GM21825 (cell line): ENCODE results near the gene LYRM2.

Source experiments
- ATAC-seq: cut with Tn5 transposase; IDR thresholded peaks from one replicate; pipeline ENCODE4 v1.9.1; 2021; ENCODE audit warnings: mild to moderate bottlenecking, moderate library complexity; ENCODE audit not compliant: unreplicated experiment

Gene LYRM2, protein sequence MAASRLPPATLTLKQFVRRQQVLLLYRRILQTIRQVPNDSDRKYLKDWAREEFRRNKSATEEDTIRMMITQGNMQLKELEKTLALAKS

DNA sequence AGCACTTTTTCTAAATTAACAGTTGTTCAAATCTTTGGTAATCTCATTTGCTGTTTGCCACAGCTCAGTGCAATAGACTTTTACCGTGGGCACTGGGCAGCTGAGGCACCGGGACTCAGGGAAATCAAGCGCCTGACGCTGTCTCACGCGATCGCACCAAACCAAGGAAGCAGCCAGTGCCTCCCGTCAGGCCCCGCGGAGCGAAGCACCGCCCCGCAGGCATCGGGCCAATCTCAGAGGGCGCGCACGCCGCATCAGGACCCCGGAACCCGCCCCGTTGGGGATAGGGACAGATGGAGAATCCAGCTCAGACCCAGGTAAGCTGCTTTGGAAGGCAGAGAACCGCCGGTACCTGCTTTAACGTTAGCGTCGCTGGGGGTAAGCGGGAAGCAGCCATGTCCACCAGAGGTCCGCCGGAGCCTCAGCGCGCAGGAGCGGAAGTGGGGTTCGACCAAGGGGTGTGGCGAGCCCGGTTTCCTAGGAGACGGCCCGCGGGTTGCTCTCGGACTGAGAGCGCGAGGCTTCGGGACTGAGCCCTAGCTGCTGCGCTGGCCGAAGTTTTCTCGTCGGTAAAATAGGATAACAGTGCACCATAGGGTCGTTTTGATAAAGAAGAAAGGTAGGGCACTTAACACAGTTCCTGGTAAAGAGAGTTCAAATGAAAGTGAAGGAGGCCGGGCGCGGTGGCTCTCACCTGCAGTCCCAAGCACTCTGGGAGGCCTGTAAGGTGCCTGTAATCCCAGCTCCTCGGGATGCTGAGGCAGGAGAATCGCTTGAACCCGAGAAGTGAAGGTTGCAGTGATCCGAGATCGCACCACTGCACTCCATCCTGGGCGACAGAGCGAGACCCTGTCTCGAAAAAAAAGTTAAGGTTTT lies at the start of gene LYRM2:
LYRM2 (minus strand) TSS at position 428 of the 876 bp plus-strand sequence; CDS start at position 397, 31 bp downstream.
- peak; percentile 97 for ATAC-seq

DNA sequence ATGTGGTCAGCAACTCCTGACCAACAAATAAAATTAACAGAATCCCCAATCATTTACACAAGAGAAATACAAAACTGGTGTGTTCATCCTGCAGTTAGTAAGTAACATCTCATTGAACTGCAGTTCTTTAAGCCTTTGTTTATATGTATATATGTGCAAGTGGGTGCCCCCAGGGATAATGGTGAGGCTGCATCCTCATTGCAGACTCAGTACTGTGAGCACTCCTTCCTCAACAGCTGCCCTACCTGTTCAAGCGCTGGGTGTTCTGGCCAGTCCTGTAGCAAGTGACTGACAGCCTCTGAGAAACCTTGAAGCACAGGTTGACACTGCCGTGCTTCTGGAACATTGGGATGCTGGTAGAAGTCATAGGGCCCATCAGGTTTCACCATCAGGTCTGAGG lies 49.8 kb upstream of the LYRM2 start:
- no peak for ATAC-seq

DNA sequence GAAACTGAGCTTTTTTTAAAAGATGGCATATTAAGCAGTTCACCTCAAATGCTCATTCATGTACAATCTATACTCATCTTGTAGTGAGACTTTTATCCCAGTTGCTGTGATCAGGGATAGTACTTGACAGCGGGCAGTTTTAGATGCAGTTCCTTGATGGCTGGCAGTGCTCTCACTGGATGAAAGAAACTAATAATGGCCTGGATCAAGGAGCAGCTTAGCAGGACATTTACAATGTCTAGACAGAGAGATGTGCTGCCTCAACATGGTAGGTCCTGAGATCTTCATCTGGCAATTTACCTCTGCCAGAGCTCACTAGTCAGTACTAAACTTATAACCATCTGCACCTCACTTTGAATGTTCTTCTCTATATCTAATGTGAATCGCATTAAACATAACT lies 46.8 kb upstream of the LYRM2 start:
- ATAC-seq: no peak

DNA sequence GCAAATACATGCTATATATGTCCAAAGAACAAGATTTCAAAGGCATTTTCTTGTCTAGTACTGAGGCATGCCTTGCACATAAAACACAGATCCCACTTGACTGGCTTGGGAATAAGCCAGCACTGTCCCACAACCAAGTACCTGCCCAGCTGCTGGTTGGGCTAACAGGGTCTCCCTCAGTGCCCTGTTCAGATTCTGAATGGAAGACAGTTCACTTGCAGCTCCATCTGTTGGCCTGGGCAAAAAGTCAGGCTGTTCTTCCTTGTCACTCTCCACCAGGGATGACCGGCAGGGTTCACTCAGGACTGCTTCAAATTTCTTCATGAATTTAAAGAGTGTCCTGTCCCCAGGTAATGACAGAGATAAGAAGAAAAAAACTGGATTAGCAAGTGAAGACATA lies 44.4 kb upstream of the LYRM2 start:
- ATAC-seq: no peak

DNA sequence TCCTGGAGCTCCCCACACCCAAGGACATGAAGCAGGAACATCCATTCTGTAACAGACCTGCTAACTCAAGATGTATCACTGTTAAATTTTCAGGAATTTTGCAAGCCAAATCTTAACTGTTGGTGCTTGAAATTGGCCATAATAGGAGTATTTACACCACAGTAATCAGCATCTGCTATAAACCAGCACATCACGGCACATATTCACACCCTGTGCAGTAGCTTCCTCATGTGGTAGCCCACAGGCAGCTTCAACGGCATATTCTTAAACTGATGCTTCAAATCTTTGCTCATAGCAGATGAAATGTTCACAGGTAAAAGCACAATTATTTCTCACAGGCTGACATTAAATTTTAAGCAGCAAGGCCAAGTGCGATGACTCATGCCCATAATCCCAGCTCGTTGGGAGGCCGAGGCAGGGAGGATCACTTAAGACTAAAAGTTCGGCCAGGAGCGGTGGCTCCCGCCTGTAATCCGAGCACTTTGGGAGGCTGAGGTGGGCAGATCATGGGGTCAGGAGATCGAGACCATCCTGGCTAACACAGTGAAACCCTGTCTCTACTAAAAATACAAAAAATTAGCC lies 43.5 kb upstream of the LYRM2 start:
- ATAC-seq: no peak

DNA sequence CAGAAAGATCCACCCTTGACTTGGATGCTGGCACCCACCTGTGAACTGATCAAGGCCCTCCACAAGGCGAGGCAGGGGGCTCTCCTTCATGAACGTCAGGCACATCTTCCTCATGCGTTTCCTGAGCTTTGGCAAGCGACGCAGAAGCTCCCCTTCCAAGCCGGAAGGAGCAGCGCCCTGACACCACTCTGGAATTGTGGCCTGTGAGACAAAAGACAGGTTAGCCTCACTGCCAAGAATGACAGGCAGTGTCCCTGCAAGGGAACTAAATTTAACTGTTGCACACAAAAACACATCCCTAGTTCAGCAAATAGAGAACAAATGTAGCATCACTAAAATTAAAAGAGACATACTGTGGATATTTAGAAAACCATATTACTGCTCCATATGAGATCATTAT lies 42.0 kb upstream of the LYRM2 start:
- no peak for ATAC-seq

DNA sequence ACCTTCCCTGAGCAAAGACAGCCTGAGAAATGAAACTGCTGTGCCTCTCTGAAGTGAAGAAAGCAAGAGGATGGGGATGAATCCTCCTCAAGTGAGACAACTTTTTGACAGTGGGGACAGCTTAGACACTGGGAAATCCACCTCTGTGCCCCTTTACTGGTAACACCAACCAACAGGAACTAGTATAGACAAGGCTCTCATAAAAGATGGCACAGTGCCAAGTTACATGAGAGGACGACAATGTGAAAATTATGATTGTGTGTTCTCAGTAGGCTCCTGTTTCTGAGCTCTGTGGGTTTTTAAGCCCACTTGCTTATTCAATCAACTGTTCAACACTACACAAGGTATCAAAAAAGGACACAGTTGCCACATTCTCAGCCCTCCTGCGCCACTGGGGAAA lies 41.6 kb upstream of the LYRM2 start:
- no peak for ATAC-seq

DNA sequence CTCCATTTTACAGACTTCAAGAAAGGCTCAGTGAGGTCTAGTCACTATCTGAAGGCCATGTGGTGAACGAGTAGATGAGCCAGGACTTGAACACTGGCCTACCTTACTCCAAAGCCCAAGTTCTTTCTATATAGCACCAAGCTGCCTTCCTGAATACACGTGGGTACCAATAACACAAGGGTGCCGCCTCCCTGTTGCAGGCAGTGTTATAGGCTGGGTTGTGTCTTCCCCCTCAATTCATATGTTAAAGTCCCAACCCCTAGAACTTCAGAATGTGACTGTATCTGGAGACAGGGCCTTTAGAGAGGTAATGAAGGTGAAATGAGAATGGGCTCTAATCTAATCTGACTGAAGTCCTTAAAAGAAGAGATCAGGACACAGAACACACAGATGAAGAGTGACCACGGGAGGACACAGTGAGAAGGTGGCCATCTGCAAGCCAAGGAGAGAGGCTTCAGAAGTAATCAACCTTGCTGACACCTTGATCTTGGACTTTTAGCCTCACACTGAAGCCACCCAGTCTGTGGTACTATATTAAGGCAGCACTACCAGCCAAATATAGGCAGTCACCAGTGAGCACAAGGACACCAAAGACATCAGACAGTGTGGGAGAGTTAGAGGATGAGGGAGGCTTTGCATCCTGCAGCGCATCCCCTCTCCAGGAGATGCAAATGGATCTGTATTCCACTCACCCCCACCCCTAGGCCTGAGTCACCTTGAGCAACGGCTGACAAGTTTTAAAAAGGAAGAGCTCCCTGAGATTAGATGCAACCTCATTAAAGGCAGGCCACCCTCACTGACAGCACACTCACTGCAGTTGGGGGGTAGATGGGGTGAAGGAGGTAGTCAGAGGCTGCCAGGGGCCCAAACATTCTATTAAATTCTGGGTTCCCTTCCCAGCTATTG lies 40.9 kb upstream of the LYRM2 start:
- no peak for ATAC-seq

DNA sequence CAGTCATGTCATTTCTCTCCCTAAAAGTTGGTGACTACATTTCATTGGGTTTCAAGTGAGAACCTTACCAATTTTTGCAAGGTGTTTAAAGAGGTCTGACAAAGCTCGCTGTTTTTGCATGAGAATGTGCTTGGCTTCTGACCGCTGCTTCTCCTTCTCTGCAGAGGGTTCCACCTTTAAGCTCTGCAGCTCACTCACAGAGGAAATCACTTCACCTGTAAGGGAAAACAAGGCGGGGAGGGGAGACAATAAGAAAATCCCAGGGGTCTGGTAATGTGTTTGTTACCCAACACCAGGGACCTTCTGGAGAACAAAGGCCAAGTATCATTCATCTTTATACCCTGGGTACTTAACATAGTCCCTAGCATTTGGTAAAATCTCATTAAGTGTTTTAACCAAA lies 40.0 kb upstream of the LYRM2 start:
- no peak for ATAC-seq

DNA sequence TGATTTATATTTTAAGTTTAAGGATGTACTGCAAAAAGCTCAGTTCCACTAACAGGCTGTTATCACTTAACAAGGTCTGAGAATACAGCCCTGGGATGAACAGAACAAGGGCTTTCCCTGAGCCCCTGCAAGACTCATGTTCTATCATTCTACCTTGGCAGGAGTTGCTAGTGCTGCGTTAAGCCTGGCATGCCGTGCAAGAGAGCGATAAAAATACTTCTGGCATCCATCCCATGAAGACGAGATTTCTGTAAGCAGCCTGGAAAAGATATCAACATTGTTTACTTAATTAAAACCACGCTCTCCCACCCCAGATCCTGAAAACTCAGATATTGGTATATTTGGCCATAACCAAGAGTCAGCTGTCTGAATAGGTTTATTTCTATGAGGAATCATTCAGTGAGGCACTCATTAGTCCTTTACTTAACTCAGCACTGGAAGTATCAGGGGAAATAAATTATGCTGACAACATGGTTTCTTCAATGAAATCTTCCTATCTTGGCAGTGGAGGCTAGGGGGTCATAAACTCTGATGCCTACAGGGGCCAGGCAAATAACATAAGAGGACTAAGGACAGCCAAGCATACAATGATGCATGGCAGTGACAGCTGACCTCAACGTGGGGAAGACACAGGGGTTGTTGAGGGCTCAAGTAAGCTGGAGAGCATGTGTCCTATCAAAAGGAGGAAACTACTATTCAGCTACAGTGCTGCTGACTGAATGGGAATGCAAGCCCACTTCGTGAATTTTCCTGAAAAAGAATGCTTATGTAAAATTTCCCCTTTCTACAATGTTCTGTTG lies 37.6 kb upstream of the LYRM2 start:
- ATAC-seq: no peak

DNA sequence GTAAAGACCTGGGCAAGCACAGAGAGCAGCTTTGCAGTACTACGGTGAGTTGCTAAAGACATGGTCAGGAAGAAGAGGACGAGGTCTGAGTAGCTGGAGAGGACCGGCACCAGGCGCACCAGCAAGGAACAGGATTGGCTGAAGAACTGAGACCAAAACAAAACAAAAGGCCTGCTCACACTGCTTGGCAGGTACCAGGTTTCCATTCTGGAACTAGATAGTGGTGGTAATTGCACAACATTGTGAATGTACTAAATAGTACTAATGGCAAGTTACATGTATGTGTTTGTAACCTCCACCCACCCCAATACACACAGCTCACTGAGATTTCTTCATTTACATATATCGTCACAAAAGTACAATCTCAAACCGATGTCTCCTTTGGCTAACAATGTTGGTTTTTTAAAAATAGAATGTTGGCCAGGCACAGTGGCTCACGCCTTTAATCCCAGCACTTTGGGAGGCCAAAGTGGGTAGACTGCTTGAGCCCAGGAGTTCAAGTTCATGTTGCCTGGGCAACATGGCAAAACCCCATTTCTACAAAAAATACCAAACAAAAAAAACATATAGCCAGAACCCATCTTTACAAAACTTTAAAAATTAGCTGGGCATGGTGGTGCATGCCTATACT lies 32.5 kb upstream of the LYRM2 start:
- ATAC-seq: no peak

DNA sequence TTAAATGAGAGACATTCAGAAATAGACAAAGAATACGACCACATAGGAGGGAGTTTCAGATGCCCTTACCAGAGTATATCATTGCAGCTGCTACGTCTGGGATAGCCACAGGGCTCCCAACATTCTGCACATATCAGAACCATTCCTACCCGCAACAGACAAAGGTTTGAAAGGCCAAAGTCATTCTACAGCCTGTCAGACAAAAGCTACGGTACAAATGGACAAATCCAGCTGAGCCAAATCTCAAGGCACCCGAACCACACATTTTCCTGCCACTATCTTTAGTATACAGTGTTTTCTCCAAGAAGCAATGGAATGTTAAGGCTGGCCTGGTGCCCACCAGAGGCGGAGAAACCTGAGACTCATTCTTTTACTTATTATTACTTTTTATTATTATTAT lies 30.5 kb upstream of the LYRM2 start:
- no peak for ATAC-seq

DNA sequence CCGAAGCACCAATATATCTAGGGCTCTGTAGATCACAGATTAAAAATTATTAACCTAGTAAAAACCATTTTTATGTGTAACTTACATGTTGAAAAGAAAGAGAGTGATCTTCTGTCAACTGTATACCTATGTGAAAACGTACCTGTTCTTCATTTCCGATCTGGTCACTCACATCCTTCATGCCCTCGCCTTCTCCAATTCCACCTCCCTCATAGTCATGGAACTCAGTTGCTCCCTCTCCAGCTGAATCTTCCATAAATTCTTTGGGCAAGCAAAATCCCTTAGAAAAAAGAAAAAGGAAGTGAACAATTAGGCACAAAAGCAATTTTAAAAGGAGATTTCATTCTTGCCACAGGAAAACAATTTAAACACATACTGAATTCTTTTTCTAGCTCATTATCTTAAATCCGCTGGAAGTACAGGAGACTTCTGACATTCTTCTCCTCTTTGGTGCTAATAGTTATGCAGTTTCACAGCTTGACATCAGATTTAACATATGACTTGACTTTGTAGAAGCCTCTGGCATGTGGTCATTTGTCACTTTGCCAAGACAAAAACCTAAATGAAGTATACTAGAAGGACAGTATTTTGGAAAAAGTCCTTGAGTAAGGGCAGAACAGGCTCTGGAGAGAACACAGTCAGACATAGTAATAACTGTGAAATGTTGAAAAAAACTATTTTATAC lies 29.5 kb upstream of the LYRM2 start:
- no peak for ATAC-seq

DNA sequence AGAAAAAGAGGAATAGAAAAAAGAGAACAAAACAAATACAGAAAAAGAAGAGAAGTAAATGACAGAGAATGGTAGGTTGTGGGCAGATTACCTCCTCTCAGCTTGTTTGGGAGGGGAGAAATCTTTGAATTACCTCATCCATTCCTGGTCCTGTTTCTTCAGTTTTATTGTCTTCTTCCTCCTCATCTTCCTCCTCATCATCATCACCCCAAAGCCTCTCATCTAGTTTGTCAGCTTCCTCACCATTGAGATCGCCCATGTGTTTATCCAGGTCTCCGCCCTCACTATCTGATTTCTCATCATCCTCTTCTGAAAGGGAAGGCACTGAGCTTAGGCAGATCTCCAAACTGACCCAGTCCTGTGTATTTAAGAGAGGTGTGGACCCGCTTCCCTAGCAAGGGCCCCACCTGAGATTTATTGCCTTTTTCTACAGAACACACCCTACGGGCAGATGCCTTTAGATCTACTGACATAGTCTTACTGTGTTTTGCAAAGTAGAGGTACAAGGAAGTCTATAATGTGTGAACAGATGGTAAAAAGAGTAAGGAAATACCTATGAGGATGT lies 24.2 kb upstream of the LYRM2 start:
- no peak for ATAC-seq

DNA sequence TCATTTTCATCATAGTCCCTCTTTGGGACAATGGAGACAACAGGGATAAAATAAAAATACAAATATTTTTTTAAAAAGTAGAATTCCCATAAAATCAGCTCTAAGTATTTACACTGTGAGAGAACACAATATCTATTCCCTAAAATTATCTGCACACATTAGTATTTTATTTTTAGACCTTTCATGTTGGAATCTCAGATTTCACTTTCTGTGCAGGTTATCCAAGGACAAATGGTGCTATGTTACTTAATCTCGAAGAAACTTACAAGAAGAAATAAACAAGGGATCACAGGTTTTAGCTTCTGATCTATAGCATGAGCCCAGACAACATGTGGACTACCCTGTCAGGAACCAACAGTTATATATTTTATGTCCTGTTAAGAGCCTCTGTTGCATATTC lies 23.0 kb upstream of the LYRM2 start:
- no peak for ATAC-seq

DNA sequence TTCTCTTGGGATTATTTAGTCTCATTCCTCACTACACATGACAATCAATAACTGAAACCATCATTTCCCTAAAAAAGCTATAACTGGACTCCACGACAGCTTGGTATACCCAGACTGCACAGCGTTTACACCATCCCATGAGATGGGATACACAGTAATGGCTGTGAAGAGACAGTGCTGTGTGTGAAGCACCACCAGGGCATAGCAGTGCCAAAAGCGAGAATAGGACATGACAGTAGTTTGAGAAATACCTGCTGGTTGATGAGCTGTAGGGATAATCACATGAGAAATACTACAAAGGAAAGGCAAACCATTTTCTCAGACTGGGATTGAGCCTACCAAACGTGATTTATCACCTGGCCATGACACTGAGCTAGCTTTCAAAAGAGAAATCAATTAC lies 22.4 kb upstream of the LYRM2 start:
- no peak for ATAC-seq

DNA sequence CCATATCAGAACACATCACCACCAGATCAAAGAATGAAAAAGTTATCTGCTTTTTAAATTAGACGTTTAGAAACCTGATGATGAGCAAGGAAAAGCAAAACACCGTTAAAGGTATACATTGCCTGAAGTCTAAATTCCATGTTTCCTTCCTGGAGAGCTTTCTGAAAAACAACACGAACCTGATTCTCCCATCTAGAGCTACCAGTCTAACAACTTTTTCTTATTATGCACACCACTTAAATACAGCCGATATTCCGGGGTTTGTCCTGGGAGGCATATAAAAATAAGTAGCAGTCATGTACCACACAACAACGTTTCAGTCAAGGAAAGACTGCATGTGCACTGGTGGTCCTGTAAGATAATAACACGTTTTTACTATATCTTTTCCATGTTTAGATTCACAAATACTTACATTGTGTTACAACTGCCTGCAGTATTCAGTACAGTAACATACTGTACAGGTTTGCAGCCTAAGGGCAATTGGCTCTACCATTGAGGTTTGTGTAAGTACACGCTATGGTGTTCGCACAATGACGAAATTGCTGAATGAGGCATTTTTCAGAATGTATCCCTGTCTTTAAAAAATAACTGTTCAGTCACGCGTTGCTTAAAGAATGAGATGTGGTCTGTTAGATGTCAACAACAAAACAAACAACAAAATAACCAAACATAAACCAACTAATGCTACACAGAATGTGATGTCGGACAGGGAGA lies 19.1 kb upstream of the LYRM2 start:
- no peak for ATAC-seq

DNA sequence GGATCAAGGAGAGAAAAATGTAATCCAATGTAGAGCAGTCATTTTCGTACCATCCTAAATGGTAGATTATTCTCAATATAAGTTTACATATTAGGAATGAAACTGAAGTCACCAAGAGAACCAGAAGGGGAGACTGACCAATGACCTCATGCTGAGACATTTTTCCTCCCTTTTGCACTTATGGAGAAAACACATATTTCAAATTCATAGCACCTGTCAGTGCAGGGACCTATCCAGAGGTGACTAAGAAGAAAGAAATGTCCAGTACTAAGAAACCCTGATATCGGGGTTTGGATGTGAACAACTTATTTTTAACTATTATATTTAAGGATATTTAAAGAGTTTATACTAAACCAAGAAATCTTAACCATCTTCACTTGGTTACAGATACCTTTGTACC lies 16.6 kb upstream of the LYRM2 start:
- no peak for ATAC-seq

DNA sequence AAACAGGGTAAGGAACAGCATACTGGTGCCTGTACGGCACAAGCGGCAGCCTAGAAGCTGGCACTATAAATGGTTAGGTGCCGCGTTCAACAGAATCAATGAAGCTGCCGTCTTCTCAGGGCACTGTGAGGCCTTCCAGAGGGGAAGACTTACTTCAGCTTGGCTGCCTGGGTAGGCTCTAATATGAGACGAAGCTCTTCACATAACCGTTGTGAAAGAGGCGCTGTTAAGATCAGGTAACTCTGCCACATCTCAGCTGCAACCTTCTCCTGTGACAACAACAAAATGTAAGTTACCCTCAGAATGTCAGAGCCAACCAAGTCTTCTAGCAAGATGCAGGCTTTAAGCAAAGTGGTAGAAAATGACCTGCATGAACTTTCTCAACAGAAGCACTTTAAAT lies 12.0 kb upstream of the LYRM2 start:
- ATAC-seq: no peak
